Stimulated activated CD4-positive, alpha-beta T cell treated with anti-CD3 and anti-CD28 coated beads, Interleukin-4, amount 100 ng/mL, for 4 hours (primary cell): ENCODE results near the gene TCOF1.

Experiments
- DNase-seq, 2 experiments: peaks; one replicate each; pipeline ENCODE4 v3.0.0-alpha.2; 2020

TCOF1 gene

DNA sequence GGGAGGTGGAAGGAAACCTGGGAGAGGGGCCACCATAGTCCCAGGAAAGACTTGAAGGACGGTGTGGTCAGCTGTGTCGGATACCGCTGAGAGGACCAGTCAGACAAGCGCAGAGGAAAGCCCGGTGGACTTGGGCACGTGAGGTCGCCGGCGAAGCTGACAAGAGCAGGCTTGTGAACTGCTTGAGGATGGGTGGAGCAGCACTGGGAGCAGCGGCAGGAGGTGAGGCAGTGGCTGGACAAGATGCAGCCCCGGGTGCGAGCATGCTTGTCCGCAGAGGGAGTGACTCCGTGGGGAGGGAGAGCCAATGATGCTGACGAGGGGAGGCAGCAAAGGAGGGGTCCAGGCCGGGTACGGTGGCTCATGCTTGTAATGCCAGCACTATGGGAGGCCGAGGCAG lies 73.6 kb downstream of the TCOF1 start:
- DNase-seq: no peak

DNA sequence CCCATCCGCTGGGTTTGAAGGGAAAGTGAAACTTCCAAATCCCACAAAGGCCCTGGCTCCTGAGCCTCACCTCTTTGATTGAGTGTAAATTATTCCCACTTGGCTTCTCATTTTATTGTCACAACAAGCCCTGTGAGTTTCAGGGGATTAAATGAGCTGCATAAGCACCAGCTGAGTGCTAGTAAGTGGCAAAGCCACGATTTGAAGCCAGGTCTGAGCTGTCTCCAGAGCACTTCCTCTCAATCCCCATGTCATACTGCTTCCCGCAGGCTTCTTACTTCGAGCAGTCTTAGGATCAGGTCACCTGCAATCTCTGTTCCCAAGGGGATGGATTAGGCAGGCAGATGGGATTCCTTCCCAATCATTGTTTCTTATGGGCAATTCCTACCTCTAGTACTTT lies 74.1 kb downstream of the TCOF1 start:
- DNase-seq: no peak

DNA sequence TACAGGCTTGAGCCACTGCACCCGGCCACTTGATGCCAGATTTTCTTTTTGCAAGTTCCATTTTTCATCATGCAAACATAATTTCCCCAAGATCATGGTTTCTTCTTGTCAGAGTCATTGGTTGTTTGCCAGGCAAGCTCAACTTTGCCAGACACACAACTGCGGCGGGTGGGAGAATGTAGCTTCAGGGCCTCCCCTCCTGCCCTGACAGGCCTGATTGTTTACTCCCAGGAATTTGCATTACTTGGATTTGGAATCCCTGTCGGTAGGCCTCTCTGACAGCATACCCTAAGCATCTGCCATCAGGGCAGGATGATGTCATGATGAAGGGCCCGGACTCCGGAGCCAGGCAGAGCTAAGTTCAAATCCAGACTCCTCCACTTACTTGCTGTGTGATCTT lies 77.0 kb downstream of the TCOF1 start:
- DNase-seq: no peak

DNA sequence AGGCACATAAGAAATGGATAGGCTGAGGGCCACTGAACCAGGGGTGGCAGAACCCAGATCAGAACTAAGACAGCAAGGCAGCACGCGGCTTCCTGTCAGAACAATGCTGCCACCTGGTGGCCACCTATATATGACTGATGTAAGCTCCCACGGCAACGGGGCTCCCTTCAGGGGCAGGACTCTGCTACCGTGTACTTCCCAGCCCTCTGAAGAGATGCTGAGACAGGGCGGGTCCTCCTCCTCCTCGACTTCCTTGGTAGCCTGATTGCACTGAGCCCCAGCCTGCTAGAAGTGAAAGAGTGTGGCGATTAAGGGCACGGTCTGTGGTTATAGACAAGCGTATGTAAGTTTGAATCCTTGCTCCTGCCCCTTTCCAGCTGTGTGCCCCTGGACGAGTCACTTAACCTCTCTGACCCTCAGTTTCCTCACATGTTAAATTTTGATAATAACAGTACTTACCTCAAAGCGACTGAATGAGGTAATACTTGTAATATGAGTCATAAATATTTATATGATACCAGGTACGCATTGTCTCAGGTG lies 78.7 kb downstream of the TCOF1 start:
- peak; percentile 87 to 90 for DNase-seq

DNA sequence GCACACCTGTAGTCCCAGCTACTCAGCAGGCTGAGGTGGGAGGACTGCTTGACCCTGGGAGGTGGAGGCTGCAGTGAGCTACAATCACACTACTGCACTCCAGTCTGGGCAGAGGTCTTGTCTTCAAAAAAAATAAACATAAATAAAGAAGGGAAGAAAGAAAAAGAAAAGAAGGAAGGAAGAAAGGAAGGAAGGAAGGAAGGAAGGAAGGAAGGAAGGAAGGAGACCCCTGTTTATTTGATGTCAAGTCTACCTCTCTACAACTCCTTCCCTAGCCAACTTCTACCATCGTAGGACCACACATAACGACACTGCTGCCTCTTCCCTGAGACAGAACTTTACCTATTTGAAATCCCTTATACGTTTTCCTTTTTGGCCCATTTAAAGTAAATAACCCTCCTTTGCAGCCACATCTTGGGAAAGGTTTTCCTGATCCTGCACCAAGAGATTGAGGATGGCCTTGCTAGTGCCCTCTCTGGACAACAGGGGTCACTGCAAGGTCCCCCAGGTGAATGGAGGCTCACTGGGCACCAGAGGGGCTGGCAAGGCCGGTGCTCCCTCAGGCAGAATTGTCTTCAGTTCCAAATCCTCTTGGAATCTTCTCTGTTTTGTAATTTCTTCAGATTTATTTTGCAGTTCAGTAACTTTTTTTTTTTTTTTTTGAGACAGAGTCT lies 81.5 kb downstream of the TCOF1 start:
- no peak for DNase-seq

DNA sequence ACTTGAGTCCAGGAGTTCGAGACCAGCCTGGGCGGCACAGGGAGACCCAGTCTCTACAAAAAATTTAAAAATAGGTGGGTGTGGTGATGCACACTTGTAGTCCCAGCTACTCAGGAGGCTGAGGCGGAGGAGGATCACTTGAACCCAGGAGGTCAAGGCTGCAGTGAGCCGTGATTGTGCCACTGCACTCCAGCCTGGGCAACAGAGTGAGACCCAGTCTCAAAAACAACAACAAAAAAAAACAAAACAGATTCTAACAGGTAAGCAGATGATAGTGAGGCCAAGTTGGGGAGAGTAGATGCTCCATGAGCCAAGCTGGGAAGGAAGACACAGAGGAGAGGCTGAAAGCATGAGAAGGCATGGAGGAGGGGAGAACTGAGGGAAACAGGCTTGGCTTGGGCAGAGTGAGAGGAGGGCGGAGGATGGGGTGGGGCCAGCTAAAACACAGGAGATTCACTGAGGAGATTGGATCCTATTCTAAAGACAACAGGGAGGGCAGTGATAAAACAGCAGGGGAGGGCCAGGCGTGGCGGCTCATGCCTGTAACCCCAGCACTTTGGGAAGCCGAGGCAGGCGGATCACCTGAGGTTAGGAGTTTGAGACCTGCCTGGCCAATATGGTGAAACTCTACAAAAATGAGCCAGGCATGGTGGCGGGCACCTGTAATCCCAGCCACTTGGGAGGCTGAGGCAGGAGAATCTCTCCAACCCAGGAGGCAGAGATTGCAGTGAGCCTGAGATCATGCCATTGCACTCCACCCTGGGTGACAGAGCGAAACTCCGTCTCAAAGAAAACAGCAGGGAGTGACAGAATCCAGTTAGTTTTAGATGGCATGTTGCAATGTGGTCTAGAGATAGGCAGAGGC lies 83.7 kb downstream of the TCOF1 start:
- DNase-seq: no peak

DNA sequence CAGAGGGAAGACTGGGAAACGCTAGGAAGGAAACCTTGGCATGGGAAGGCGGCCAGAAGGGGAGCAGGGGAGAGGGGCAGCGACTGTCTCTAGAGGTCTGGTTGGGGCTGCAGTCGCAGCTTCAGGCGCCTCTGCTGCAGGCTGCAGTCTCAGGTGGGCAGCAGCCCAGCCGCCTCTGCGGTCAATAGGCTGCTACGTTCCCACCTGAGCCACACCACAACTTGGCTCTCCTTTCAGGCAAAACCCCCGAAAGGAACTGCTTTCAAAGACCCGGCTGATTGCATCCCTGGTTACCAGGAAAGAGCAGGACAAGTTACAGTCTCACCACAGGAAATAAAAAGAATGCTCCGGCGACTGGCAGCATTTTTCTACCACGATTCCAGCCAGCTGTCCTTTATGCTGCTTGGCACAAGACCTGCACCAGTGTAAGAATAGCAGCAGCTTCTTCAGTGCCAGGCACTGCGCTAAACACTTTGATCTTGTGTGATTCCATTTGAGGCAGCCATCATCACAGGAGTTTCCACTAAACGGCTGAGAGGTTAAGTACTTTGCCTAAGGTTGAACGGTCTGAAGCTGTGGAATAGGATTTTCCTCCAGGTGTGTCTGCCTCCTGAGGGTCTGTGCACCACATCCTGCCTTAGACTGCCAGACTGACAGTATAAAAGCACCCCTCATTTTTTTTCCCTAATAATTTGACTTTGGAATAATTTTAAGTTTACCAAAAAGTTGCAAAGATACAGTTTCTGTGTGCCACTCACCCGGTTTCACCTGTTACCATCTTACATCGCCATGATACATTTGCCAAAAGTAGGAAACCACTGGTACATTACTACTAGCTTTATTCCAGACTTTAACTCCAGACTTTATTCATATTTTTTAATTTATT lies 84.6 kb downstream of the TCOF1 start:
- DNase-seq: no peak

DNA sequence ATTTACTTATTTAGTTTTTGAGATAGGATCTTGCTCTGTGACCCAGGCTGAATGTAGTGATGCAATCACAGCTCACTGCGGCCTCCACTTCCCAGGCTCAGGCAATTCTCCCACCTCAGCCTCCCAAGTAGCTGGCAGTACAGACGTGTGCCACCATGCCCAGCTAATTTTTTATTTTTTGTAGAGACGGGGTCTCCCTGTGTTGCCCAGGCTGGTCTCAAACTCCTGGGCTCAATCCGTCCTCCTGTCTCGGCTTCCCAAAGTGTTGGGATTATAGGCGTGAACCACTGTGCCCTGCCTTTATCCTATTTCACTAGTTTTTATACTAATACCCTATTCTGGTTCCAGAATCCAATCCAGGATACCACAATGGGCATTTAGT lies 85.2 kb downstream of the TCOF1 start:
- DNase-seq: no peak

DNA sequence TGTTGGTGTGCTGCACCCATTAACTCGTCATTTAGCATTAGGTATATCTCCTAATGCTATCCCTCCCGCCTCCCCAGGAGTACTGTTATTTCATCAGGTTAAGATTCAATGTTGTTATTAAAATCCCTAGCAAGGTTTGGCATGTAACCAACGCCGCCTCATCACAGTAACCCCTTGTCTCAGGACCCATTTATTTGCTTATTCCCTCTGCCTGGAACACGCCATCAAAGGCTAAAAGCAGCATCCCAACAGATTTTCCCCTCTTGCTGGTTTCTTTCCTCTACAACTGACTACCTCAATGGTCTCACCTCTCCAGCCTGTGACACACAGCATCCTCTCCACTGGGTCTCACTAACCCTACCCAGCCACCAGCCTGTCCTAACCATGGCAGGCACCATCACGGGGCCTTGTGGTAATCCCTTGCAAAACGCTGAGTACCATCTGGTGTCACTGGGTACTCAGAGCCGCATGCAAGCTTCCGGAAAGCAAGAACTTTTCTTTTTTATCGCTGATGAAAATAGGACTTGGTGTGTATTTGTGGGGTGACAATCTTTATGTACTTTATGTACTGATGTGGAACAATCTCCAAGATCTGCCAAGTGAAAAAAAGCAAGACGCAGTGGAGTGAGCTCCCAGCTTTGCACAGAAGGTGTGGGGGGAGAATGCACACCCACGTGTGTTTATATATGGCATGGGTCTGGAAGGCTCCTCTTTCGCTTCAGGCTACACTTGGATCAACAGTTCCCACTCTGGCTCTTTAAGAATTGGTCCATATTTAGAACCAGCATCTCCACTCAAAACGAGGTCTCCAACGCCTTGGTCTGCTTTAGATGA lies 86.0 kb downstream of the TCOF1 start:
- DNase-seq: no peak

DNA sequence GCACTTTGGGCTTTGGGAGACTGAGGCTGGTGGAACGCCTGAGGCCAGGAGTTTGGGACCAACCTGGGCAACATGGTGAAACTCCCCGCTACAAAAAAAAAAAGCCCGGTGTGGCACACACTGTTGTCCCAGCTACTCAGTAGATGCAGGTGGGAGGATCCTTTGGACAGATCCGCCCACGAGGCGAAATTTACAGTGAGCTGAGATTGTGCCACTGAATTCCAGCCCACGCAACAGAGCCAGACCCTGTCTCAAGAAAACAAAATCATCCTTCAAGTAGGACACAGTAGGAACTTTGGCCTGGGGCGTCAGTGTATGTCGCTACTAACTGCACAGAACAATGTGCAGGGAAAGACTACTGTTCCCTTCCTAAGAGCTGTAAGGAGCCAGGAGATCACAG lies 87.3 kb downstream of the TCOF1 start:
- no peak for DNase-seq

DNA sequence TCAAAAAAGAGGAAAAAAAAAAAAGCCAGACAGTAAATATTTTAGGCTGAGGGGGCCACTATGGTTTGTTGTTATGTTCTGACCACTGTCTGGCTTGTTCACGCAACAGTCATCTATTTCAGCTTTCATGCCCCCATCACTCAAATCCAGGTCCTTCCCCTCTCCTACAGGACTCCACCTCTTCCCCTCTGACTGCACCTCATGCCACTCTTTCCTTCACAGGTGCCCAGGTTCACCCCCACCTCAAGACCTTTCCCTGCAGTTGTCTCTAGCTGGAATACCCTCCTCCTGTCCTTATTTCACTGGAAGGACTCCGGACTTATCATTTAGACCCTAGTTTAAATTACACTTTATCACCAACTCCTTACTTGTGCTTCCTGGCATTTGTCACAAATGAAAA lies 88.6 kb downstream of the TCOF1 start:
- DNase-seq: no peak

DNA sequence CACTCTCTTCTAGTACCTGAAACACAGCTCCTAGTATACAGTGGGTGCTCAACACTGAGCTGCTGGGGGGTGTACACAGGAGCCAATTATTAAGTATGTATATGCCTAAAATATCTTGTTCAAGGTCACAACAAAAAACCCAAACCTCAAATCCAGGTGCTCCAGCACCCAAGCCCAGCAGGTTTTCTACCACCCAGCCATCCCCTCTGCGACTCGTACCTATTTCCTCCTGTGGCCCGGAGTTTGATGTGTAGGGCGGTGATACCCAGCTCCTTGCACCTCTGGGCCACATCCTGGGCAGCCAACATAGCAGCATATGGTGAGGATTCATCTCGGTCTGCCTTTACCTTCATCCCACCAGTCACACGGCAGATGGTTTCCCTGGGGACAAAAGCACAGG lies 89.1 kb downstream of the TCOF1 start:
- no peak for DNase-seq

DNA sequence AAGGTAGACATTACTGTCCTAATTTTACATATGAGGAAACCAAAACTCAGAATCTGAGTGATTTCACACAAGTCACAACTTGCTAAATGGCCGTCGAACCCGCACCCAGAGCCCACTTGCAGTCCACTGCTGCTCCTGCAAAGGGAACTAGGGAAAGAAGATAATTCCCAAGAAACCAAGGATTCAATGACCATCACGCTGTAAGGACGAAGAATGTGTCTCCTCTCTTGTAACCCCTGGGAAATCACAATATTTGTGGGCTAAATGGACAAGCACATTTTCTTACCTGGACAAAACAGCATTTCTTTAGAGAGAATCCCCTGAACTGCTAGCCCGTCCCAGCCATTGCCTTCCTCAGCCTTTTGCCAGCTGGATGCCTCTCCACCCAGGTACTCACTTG lies 89.7 kb downstream of the TCOF1 start:
- no peak for DNase-seq

DNA sequence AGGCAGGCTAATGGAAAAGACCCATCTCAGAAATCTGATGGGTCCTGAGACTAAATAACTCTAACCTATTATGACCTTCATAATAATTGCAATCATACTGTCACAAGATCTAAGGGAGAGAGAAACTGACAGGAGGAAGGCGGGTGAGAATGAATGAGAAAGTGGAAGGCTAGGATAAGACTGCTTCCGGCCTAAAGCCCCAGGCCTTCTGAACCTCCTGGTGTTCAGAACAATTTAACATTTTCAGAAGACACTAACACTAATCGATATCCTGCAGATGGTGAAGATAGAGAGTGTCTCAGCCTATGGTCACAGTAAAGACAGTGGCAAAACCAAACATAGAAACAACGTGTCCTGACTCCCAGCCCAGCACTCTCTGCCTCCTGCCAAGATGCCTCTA lies 90.8 kb downstream of the TCOF1 start:
- DNase-seq: no peak

DNA sequence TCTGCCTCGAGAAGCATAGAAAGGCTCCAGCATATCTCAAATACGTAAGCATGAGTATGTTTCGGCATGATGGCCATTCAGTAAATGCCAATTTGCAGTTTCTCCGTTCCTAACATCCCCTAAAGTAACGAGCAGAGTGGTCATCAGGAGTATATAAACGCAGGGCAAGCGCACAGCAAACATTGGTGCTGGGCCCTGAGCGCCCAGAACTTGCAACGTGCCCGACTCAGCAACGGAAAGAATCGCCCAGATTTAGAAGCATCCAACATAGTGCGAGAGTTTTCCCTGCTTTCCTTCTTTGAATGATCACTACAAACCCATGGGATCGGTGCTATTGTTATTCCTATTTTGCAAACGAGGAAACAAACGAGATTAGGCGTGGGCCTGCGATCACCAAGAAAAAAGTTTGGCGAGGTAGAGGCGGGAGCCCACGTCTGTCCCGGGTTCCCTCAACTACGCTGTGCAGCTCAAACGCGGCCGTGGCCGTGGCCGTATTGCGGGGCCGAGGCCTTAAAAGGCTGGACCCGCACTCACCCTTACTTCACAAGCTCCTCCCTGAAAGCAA lies 91.5 kb downstream of the TCOF1 start:
- DNase-seq: no peak
